HUES6 (cell line): ENCODE results near the gene SIGLEC15.
"Not testable (repeated sequence)": the region's sequence is repeated elsewhere in the genome, so short reads cannot be mapped to it uniquely, and the experiment has no call there.

ENCODE experiments used
- H3K27ac ChIP-seq: 2 replicates; pipeline ENCODE4 v1.7.0; 2013; ENCODE audit warnings: low read depth, mild to moderate bottlenecking, low read length, inconsistent platforms
- H3K27me3 ChIP-seq: 2 replicates; pipeline ENCODE4 v1.6.1; 2013; ENCODE audit warnings: low read length; ENCODE audit not compliant: control insufficient read depth, insufficient read depth
- H3K36me3 ChIP-seq: 2 replicates; pipeline ENCODE4 v1.6.1; 2013; ENCODE audit warnings: low read length; ENCODE audit not compliant: control insufficient read depth, insufficient read depth
- H3K4me1 ChIP-seq: 2 replicates; pipeline ENCODE4 v1.6.1; 2013; ENCODE audit warnings: low read length; ENCODE audit not compliant: control insufficient read depth, insufficient read depth
- H3K4me3 ChIP-seq: 2 replicates; pipeline ENCODE4 v1.5.1; 2013; ENCODE audit warnings: low read depth, low read length
- H3K9ac ChIP-seq: one replicate; pipeline ENCODE4 v1.6.1; 2013; ENCODE audit warnings: mild to moderate bottlenecking, low read length
- H3K9me3 ChIP-seq: 2 replicates; pipeline ENCODE4 v1.6.1; 2013; ENCODE audit warnings: low read depth, low read length; ENCODE audit not compliant: control insufficient read depth, insufficient read depth

The SIGLEC15 gene

DNA sequence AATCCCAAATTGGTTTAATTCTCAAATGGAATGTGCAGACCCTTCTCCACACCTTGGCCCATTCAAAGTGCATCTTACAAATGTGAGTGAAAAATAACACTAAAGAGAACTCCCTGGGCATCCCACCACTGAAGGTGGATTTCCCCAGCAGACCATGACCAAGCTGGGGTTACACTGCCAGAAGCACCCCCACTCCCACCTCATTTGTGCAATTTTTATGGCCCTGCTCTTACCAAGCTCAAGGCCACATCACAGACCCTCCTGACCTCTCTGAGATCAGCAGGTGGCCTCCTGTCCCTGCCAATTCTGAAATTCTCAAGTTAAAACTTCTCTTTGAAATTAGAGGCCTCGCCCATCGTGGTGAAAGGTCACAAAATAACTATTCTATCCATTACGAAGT, 21.6 kb downstream of the SIGLEC15 start:
- Histone ChIP-seq H3K36me3 (peaks cover 11% of the 10 kb centered on the region), H3K9me3 (no peaks in the 10 kb centered on the region), H3K4me1 (peaks cover 8% of the 10 kb centered on the region; the same call in 1 of the 2 replicates), H3K27ac (no peak overlapping the region), H3K27me3 (no peaks in the 10 kb centered on the region), H3K9ac (no peak overlapping the region), H3K4me3 (no peak overlapping the region)

DNA sequence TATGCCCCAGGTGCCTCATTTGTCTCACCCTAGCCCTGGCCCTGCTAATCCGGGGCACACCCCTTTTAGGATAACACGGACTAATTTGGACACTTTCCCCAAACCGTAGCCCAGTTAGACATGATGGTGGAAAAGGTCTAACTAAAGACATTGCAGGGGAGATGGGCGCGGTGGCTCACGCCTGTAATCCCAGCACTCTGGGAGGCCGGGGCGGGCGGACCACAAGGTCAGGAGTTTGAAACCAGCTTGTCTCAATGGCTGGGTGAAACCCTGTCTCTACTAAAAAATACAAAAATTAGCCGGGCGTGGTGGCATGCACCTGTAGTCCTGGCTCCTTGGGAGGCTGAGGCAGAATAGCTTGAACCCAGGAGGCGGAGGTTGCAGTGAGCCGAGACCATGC, 23.2 kb downstream of the SIGLEC15 start:
- H3K4me3 ChIP-seq, H3K27me3 ChIP-seq, H3K4me1 ChIP-seq, H3K9ac ChIP-seq, H3K27ac ChIP-seq, H3K9me3 ChIP-seq: not testable (repeated sequence)
- peaks cover 21% of the 10 kb centered on the region for H3K36me3 ChIP-seq

DNA sequence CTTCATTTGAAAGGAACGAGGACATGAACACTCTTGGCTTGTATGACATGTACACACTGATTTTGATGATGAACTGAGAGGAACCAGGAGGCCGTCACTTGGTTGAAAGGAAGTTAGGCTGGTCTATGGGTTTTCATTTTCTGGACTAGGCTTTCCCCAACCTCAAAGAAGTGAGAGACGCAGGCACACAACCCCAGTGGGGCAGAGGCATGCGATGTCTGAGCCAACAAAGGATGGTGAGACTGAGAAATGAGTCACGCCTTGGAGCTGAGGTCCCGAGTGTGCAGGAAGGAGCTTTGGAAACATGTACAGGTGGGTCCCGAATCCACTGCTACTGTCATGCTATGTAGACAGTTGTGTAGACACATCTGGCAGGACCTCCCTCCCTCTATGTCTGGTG, 24.1 kb downstream of the SIGLEC15 start:
- Histone ChIP-seq H3K4me3 (no peak overlapping the region), H3K27me3 (no peaks in the 10 kb centered on the region)

DNA sequence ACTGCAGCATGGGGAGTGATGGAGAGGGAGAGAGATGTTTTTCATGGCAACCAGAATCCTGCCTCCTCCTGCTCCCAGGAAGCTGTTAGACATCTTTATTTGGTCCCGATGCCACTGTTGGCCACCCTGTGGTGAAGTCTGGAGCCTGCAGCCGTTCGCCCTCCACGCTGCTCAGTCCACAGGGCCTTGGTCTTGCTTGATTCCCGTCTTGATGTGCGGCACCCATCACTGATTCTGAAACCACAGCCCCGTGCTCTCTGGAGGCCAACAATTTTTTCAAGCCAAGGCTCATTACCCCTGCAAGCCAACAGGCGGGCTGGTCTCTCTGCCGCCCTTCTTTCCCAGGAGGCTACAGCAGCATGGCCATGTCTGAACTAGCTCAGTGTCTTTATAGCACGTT, 24.5 kb downstream of the SIGLEC15 start:
- no peak overlapping the region for H3K27ac ChIP-seq
- peaks cover 26% of the 10 kb centered on the region for H3K36me3 ChIP-seq

More for the DNA sequence above, 24.1 kb downstream of the SIGLEC15 start:
- Histone ChIP-seq H3K4me1 (peaks cover 8% of the 10 kb centered on the region; the same call in 1 of the 2 replicates), H3K27ac (no peak overlapping the region), H3K9me3 (no peaks in the 10 kb centered on the region), H3K9ac (no peak overlapping the region), H3K36me3 (peaks cover 21% of the 10 kb centered on the region)

DNA sequence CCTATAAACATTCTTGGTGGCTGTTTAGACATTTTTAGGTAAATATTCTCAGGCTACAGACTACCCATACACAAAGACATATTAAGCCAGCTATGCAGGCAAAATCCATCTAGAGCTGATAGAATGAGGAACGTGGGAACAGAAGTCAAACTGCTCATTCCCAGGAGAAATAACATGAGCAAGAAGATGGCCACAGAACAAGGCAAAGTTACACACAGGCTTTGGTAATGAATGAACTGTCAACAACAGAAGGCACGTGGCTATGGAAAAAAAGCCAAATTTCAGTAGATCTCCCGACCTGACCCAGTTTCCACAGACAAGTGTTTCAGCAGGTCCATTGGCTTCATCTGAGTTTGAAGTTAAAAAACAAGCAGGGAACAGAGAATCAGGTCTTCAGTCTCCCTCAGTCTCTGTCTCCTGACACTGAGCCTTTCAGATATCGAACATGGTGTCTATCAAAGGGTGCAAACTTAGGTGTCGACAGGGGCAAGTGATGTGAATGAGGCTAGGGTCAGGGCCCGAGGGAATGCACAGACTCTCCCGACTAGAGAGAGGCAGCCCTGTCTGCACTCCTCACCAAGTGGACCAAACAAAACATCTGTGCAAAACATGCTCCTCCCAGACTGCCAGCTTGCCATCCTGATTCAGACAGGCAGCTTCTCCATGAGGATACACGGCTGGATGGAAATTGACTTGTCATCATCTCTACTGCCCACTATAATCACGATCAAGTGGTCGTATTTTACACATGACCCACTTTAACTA, 25.9 kb downstream of the SIGLEC15 start:
- H3K4me3 ChIP-seq: no peak overlapping the region

More for the DNA sequence above, 24.5 kb downstream of the SIGLEC15 start:
- Histone ChIP-seq H3K9me3 (no peaks in the 10 kb centered on the region), H3K4me3 (no peak overlapping the region), H3K27me3 (no peaks in the 10 kb centered on the region), H3K9ac (no peak overlapping the region), H3K4me1 (peaks cover 8% of the 10 kb centered on the region; the same call in 1 of the 2 replicates)

DNA sequence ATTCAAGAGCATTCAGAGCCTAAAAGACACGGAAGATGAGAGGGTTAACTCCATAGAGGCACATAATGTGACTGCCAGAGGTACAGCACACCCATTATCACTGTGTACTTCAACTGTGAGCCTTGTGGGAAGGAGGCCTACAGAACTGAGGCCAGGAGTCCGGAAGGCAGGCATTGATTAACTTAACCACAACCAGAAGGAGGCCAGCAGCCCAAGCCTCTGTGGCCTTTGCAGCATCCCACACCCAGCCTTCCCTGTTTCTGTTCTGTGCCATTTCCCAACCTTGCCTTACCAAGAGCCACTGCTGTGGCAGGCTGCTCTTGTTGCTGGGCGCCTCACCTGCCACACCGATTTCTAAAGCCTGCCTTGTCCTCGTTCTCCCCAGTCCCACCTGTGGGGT, 27.2 kb downstream of the SIGLEC15 start:
- Histone ChIP-seq H3K4me3 (no peak overlapping the region), H3K36me3 (peaks cover 43% of the 10 kb centered on the region), H3K9ac (no peak overlapping the region), H3K27ac (no peak overlapping the region), H3K27me3 (no peaks in the 10 kb centered on the region), H3K9me3 (no peaks in the 10 kb centered on the region), H3K4me1 (no peaks in the 10 kb centered on the region)

More for the DNA sequence above, 25.9 kb downstream of the SIGLEC15 start:
- H3K9me3 ChIP-seq: no peaks in the 10 kb centered on the region
- H3K27me3 ChIP-seq: no peaks in the 10 kb centered on the region
- no peak overlapping the region for H3K9ac ChIP-seq
- no peaks in the 10 kb centered on the region for H3K4me1 ChIP-seq
- peaks cover 34% of the 10 kb centered on the region for H3K36me3 ChIP-seq
- no peak overlapping the region for H3K27ac ChIP-seq

DNA sequence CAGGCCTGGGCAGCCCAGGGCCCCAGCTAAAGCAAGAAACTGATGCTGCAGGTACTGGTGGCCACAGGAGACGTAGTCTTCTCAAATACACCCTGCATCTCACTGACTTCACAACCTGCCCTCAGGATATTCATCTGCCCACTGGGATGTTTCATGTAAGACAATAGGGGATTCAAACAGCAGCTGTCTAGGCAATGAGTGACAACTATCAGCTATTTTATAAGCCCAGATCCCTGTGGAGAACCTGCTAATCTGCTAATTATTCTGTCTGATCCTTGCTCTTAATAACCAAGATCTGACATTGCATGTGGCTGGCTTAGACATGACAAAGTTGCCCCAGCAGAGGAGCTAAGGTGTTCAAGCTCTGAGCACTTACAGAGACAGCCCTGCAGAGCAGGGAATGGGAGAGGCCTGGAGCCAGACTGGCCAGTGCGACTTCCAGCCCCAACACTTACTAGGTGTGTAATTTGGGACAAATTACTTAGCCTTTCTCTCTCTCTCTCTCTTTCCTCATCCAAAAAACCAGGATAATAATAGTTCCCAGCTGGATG, 28.6 kb downstream of the SIGLEC15 start:
- H3K36me3 ChIP-seq: peaks cover 58% of the 10 kb centered on the region

DNA sequence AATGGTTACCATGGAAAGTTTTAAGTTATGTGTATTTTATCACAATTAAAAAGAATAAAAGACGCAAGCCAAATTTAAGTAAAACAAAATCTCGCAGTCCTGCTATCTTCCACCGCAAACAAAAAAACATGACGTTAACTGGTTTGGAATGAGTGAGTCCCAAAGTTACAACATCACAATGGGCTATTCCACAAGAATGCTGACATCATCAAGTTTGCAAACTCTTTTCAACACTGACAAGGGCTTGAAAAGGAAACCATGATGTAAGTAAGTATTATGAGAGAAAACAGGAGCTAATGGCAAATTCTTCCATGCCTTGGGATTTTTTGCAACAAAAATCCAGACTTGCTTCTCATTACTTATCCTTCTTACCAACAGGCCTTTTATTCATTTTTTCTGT, 31.1 kb downstream of the SIGLEC15 start:
- Histone ChIP-seq H3K27me3 (no peaks in the 10 kb centered on the region), H3K4me1 (no peaks in the 10 kb centered on the region), H3K9ac (no peak overlapping the region), H3K4me3 (no peak overlapping the region), H3K9me3 (no peaks in the 10 kb centered on the region), H3K27ac (no peak overlapping the region), H3K36me3 (peaks cover 64% of the 10 kb centered on the region)

More for the DNA sequence above, 28.6 kb downstream of the SIGLEC15 start:
- Histone ChIP-seq H3K27me3 (no peaks in the 10 kb centered on the region), H3K9me3 (no peaks in the 10 kb centered on the region), H3K4me3 (no peak overlapping the region), H3K9ac (no peak overlapping the region), H3K4me1 (no peaks in the 10 kb centered on the region), H3K27ac (no peak overlapping the region)

DNA sequence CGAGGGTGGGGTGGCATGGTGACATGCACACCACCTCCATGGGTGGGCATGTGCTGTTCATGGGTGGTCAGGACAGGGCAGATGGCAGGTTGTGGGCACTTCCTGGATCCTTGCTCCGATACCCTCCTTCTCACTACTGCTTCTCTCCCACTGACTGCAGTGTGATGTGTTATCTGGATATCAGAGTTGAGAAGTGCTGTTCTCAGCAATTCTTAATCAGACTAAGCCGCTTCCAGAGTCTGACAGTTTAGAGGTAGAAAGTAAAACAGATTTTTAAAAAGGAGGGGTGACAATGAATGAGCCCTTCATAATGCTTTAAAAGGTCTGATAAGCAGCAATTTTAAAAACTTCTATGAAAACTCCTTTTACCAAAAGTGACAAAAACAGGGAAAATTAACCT, 33.9 kb downstream of the SIGLEC15 start:
- Histone ChIP-seq H3K4me3 (no peak overlapping the region), H3K27ac (no peak overlapping the region), H3K27me3 (no peaks in the 10 kb centered on the region), H3K4me1 (no peaks in the 10 kb centered on the region), H3K9me3 (no peaks in the 10 kb centered on the region), H3K36me3 (peaks cover 73% of the 10 kb centered on the region), H3K9ac (no peak overlapping the region)

DNA sequence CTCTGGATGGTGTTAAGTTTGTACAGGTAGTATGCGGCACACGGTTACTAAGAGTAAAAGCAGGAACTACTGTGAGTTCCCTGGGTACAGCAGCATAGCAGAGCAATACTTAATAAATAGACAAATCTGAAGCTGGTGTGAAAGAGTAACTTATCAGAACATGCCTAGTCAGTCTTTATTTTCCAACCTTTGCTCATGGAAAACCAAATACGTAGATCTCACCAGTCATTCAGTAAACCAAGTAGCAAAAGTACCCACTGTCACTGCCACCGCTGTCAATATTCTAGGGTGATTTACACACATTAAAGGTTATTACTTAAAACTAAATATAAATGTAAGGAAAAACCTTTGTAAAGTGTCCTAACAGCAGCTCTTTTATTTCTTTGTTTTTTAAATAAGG, 35.0 kb downstream of the SIGLEC15 start:
- Histone ChIP-seq H3K27me3 (no peaks in the 10 kb centered on the region), H3K9me3 (no peaks in the 10 kb centered on the region), H3K4me1 (no peaks in the 10 kb centered on the region), H3K27ac (no peak overlapping the region), H3K9ac (no peak overlapping the region), H3K36me3 (peaks cover 76% of the 10 kb centered on the region), H3K4me3 (no peak overlapping the region)

DNA sequence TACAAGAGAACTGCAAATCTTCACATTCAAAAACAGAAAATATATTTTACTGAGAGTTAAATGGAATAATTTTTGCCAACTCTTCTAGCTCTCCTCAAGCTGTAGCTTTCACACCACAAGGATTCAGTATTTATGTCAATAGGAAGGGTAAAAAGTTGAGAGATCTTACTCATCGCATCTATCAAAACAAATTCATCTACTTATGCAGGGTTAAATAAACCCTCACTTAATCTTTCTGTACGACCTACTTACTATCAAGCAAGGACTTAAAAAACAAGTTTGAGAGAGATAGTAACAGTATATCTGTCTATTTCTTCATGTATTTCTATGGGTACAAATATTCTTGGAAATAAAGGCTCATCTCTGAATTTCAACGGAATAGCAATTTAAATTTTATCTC, 35.5 kb downstream of the SIGLEC15 start:
- Histone ChIP-seq H3K4me1 (no peaks in the 10 kb centered on the region), H3K9me3 (no peaks in the 10 kb centered on the region), H3K27ac (no peak overlapping the region), H3K4me3 (no peak overlapping the region), H3K9ac (no peak overlapping the region), H3K27me3 (no peaks in the 10 kb centered on the region), H3K36me3 (peaks cover 77% of the 10 kb centered on the region)
